GM21423 (cell line): ENCODE measurements around the gene ORC5.
A peak's percentile ranks its signal among the peaks of the same experiment; 100 is the strongest.
"Not testable (repeated sequence)": the region's sequence is repeated elsewhere in the genome, so short reads cannot be mapped to it uniquely, and the experiment has no call there.

Experiments used
- ATAC-seq: cut with Tn5 transposase; IDR thresholded peaks from one replicate; pipeline ENCODE4 v1.9.1; 2021; ENCODE audit warnings: mild to moderate bottlenecking, moderate library complexity; ENCODE audit not compliant: unreplicated experiment

Gene ORC5

GRCh38 chr7:104207731-104208420 lies at the start of gene ORC5:
ORC5 (minus strand) TSS chr7:104208013; CDS start chr7:104207904, 109 bp downstream.
- peak; percentile 99 for ATAC-seq

GRCh38 chr7:104255616-104256015 lies 47.8 kb upstream of the ORC5 start:
- no peak for ATAC-seq

GRCh38 chr7:104255194-104255593 lies 47.4 kb upstream of the ORC5 start:
- ATAC-seq, result no peak

DNA sequence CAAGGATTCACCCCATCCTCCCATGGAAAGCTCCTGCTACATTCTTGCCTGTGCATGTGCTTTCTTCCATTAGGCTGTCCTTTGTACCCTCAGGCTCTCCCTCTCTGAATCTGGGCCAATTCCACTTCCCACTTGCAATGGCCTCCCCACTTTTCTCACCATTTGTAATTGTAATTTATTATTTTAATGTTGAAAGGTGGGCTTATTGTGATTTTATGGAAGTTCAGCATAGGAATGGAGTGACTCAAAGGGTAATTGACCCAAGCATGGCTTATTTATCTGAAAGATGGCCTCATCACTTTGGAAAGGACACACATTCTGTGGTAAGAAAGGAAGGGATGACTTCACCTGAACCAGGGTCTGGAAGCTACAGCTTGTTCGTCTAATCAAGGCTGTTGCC lies 46.9 kb upstream of the ORC5 start:
- no peak for ATAC-seq

DNA sequence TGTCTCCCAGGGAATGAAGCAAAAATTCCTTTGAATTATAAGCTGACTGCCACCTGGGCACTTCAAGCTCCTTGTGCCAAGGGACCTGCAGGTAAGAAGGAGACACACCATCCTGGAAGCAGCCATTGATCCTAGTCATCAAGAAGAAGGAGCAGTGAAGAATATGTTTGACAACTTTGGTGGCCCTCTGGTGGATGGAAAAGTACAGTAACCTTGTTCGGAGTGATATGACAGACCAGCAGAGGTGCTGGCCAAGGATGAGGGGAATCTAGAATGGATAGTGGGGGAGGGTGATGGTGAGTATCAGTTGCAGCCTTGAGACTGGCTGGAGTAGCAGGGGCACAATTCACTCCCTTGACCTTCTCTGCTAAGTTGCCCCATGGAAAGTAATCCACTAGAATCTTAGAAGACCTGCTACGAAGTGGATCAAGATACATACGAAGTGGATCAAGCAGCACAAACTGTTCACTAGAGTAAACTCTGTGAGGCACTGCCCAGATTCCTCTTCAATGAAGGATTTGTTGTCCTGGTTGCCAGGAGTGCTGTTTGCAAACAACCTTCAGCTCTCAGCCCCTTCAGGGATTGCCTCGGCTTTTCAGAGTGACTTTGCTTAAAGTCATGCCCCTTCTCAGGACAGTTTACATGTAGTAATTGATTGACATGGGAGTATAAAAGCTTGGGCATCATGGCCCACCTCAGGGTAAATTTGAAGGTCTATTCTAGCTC lies 44.8 kb upstream of the ORC5 start:
- ATAC-seq, result no peak

DNA sequence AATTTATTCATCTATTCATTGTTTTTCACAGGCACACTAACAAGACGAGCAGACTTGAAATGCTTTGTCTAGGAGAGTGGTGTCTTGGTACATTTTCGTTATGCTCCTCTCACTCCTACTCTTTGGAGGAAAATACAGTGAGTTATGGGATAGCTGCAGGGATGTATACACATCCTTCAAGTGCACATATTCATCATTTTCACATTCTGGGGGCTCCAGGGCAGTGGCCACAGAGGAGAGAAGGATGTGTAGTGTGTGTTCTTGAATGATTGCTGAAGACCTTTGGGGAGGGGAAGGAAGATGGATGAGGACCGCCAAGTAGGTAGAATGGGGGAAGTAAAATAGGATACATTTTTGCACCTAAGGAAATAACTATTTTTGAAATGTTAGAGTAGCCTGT lies 34.8 kb upstream of the ORC5 start:
- no peak for ATAC-seq

DNA sequence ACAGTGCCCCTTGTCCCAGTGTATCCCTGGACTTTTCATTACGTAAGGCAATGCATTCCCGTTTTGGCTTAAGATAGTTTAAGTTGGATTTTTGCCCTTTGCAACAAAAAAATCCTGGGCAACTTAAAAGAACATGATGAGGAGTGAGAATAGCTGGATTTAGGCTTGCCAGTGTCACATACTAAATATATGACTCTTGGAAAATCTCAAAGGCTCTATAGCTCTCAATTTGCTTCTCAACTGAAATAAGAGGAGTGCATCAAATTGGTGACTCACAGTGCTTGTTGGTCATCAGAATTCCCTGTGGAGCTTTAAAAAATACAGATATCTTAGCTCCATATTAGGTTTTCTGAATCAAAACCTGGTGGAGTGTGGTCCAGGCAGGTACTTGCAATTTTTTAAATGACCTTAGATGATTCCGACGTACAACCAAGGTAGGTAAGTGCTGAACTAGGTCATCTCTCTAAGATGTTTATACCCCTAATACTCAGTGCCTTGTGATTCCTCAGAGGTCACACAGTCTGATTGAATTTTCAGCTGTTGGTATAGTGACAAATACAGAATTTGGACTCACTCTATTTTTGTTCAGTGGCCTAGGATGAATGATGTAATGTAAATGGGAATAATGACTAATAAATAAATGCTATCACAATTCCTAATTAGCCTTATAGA lies 33.9 kb upstream of the ORC5 start:
- no peak for ATAC-seq

DNA sequence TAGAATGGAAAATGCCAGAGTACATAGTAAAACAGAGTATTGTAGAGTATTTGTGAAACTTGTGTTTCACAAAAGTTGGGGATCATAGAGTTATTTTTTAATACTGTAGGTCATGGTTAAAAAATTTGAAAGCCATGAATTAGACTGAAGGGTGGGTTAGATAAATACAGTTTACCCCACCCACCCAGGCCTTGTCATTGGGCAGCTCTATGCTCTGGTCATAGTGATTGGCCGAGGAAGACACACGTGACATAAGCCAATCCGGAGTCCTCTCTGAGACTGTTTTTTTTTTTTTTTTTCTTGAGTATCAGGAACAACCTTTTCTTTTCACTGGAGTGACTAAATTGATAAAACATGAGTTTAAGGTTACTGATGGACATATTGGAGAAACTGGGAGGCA lies 33.3 kb upstream of the ORC5 start:
- no peak for ATAC-seq

GRCh38 chr7:104240401-104240800 lies 32.6 kb upstream of the ORC5 start:
- no peak for ATAC-seq

- not testable (repeated sequence) for ATAC-seq
These were observed 27.2 kb upstream of the ORC5 start for GRCh38 chr7:104234990-104235389.

- peak; percentile 86 for ATAC-seq
These were observed 23.5 kb upstream of the ORC5 start for GRCh38 chr7:104231054-104232046.

DNA sequence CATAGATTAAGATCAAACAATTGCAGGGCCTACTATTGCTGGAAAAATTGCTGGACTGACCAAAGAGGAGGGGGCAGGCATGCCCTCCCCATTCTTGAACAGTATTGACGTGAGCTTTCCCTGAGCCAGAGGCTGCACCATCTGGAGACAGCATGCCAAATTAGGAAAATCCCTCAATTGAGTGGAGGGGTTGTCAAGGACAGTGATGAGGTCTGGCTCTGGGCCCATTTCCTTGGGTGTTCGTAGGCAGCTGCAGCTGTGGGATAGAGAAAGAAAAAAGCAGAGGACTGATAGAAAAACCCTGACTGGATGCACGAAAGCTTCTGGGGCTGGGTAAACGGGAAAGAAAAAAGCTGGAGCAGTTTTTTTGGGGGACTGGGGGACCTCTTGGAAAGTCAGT lies 22.8 kb upstream of the ORC5 start:
- no peak for ATAC-seq

DNA sequence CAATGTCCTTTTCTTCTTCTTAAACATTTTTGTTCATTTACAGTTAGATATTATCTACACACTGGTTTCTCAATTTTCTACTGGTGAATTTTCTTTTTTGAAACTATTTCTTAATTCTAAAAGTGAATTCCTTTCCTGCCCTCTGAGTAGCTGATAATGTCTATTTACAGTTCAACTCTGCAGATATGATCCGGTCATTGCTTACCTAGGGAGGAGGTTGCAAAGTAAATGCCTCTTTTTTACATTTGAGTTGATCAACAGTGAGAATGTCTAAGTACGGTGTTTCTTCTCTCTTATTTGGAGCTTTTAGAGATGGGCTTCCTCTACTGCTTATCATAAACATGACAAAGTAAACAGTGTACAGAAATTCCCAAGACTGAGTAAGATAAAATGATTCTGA lies 20.6 kb upstream of the ORC5 start:
- no peak for ATAC-seq

DNA sequence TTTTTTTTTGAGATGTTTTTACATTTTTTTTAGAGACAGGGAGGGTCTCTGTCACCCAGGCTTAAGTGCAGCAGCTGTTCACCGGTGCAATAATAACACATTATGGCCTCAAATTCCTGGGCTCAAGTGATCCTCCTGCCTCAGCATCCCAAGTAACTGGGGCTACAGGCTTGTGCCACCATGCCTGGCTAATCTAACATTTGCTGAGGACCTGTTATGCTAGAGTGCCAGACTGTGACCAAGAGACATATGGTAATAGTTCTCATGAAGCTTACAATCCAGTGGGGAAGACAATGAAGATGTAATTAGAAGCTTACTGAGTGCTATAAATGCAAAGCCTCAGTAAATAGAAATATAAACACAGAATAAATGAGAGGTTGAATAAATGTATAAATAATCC lies 17.6 kb upstream of the ORC5 start:
- ATAC-seq, result no peak

DNA sequence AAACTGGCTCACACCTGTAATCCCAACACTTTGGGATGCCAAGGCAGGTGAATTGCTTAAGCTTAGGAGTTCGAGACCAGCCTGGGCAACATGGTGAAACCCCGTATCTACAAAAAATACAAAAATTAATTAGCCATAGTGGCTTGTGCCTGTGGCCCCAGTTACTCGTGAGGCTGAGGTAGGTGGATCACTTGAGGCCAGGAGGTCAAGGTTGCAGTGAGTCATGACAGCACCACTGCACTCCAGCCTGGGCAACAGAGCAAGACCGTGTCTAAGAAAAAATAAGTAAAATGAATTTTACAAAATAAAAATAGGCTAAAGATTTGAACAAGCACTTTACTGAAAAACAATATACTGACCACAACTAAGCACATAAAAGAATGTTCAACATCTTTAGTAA lies 9.8 kb upstream of the ORC5 start:
- ATAC-seq, result no peak

- ATAC-seq, result no peak
These were observed 1.2 kb upstream of the ORC5 start for GRCh38 chr7:104209063-104209462.

- no peak for ATAC-seq
These were observed 588 bp upstream of the ORC5 start for GRCh38 chr7:104208421-104208780.

- peak; percentile 34 for ATAC-seq
These were observed 474 bp downstream of the ORC5 start for GRCh38 chr7:104207348-104207730.

DNA sequence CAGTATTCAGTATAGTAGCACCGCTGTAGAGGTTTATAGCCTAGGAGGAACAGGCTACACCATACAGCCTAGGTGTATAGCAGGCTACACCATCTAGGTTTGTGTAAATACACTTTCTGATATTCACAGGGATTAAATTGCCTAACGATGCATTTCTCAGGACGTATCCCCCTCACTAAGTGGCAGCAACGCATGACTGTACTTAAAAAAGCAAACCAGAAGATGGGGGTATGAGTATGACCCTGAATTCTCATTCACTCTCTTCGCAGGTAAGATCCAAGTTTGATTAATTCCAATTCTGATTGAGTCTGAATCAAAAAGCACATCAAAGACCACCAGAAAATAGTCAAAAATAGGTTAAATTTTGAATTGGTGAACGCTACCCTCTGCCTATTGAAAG lies 972 bp downstream of the ORC5 start:
- no peak for ATAC-seq

DNA sequence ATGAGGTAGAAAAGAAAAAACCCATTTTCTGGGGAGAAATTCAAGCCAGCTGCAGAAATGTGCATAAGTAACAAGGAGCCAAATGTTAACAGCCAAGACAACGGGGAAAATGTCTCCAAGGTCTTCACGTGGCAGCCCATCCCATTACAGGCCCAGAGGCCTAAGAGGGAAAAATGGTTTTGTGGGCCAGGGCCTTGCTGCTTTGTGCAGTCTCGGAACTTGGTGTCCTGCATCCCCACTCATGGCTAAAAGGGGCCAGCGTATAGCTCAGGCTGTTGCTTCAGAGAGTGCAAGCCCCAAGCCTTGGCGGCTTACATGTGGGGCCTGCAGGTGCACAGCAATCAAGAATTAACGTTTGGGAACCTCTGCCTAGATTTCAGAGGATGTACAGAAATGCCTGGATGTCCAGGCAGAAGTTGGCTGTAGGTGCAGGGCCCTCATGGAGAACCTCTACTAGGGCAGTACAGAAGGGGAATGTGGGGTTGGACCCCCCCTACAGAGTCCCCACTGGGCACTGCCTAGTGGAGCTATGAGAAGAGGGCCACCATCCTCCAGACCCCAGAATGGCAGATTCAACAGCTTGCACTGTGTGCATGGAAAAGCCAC lies 9.0 kb downstream of the ORC5 start:
- no peak for ATAC-seq

DNA sequence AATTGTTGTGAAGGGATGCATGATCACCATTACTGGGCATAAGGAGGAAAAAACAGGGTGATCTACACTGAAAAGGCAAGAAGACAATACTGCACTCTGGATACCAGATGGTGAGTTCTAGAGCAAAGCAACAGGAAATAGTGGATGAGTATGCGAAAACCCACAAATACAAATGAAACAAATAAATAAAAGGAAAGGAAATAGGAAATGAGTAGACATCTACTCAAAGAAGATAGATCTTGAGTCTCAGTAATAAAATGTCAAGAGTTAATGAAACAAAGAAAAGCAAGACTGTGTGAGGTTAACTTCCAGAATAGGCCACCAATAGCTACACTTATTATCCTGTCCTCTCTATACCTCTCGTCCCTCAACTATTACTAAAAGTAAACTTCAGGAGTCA lies 11.7 kb downstream of the ORC5 start:
- ATAC-seq, result no peak
